HG03175 (cell line): ENCODE data around the gene GRAP2.
"Not testable (repeated sequence)": the region's sequence is repeated elsewhere in the genome, so short reads cannot be mapped to it uniquely, and the experiment has no call there.

Experiments
- ATAC-seq: cut with Tn5 transposase; IDR thresholded peaks from one replicate; pipeline ENCODE4 v1.9.1; 2021; ENCODE audit warnings: mild to moderate bottlenecking, moderate library complexity; ENCODE audit not compliant: unreplicated experiment

Gene GRAP2

DNA sequence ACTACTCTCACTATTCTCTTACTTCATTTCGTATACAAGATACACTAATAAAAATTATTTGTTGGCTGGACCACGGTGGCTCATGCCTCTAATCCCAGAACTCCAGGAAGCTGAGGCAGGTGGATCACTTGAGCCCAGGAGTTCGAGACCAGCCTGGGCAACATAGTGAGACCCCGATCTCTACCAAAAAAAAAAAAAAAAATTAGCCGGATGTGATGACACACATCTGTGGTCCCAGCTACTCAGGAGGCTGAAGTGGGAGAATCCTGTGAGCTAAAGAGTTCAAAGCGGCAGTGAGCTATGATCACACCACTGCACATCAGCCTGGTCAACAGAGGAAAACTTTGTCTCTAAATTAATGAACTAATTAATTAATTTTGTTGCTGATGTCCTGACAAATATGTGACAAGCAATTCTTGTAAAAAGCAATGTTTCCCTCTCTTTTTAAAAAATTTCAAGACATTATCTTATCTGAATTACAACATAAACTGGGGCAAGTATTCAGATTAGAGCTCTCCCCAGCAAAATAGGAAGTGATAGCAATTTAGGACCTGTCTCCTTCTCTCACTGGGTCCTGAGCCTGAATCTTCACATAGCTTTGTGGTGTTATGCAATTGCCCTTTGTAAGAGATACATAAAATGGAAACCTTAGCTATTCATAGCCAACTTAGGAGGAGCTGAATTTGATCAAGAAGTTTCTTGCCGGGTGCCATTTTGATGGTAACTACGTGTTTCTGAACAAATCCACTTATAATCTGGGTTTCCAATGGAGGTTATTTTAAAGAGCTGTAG is 41.8 kb downstream of the GRAP2 start:
- no peak for ATAC-seq

DNA sequence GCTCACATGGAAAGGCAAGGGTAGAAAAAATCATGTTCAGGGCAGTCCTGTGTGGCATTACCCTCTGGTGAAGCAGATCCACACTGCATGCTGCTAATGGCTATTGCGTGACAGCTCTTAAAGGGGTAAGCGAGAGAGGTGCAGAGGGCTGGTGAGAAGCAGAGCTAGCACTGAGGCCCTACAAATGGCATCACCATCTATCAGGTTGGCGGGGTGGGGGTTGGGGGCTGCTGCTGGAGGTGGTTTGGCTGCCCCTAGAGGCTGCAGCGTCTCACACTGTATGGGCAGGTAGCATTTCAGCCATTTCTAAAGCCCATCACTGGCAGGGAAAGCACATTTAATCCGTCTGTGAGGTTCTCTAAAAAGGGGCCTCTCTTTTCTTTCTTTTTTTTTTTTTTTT is 42.5 kb downstream of the GRAP2 start:
- no peak for ATAC-seq

DNA sequence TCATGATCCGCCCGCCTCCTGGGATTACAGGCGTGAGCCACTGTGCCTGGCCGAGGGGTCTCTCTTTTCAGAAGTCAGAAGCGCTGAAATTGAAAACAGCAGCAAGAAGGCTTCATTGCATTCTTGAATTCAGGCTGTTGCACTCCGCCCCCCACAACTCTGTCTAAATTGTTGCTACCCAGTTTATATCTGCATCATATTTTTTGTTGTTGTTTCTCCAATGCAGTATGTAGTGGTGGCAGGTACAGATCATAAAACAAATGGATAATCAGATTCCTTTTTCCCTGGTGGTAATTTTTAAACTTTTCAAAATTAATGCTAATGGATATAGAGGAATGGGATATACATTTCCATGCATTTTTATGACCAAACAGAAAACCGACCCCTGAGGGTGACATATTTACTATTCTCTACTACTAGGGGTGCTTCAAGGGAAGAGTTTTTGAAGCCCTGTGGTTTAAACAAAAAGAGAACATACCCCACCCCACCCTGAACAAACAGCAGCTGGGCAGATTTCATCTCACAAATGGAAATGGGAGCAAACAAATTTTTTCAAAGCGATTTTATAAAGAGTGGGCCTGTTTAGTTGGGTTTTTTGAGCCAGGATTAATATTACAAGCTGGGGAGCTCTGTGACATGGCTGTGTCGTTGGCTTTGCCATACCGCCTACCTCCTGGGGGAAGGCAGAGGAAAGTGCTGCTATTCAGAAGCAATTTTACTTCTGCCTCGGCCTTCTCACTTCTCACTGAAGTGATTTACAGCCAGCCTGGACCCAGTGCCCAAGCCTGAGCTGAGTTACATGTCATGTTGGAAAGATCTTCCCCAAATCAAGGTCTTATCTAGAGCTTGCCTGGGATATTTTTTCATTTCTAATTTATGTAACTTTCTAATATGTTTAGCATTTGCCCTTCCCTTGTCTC is 43.3 kb downstream of the GRAP2 start:
- no peak for ATAC-seq

DNA sequence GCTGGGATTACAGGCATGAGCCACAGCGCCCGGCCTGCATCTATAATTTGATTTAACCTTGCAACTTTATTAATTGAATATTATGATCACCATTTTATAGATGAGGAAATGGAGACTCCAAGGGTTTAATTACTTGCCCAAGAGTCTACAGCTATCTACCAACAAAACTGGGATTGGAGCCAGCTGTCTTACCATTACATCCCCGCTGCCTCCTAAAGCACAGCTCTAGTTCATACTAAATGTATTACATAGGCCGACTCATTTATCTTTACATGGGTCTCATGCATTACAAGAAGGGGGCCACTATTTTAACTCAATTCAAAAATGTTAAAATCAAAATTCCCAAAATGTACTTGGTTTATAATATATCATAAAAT is 45.2 kb downstream of the GRAP2 start:
- no peak for ATAC-seq

DNA sequence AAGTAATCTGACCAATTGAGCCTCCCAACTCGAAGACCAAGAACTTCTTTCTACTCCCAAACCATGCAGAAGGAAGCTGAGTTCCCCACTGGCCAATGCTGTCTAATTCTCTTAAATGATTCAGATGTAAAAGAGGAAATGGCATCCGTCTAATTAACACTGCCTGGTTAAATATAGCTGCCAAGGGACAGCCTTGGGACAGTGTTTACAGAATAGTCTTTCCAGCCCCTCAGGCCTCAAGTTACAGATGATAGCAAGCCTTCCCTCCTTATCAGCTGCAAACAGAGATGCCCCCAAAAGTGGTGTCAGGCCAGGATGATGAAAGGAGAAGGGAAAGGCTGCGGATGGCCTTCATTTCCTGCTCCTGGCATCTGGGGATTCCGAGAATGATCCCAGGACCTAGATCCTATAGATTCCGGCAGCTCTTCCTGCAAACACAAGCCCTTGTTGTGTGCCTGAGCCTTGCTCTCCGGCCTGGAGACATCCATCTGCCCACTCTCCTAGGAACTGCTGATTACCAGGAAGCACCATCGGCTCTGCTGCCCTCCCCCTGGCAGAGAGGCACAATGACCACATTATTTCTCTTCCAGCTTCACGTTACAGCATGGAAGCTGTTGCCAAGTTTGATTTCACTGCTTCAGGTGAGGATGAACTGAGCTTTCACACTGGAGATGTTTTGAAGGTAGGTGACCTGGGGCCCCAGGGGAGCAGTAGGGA is 45.8 kb downstream of the GRAP2 start:
- no peak for ATAC-seq

DNA sequence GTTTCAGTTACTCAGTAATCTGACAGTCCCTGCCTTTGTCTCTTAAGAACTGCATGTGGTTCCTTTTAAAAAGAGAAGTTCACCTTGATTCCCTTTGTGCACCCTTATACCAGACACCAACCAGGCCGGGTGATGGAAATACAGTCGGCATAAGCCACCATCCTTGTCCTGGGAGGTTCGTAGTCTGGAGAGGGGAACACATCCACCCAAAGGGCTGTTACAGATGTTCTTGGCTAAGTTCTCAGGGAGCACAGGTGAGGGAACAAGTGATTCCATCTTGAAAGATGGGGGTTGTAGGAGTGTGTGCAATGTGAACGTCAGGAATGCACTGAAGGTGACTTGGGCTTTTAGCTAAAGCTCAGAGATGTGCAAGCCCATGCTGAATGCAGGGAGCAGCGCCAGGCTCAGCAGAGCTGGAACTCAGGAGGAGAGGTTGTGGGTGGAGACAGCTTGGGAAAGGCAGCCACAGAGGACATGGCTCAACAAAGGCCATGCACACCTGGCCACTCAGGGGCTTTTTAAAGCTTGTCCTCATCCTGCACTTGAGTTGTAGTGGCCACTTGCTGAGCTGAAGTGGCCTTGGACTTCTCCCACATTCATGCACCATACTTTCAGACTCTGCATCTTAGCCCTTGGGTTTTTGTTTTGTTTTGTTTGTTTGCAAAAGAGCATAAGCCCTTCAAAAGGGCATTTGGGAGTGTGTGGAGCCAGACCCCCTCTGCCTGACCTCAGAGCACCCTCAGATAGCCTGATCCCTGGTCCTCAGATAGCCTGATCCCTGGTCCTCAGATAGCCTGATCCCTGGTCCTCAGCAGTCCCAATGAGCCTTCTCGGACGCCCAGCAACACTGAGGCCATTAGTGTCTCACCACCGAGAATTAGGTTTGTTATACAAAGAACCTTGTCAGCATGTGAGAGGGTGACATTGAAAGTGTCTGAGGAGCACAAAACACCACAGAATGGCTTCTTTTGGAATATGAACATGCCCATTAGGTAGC is 46.6 kb downstream of the GRAP2 start:
- no peak for ATAC-seq

DNA sequence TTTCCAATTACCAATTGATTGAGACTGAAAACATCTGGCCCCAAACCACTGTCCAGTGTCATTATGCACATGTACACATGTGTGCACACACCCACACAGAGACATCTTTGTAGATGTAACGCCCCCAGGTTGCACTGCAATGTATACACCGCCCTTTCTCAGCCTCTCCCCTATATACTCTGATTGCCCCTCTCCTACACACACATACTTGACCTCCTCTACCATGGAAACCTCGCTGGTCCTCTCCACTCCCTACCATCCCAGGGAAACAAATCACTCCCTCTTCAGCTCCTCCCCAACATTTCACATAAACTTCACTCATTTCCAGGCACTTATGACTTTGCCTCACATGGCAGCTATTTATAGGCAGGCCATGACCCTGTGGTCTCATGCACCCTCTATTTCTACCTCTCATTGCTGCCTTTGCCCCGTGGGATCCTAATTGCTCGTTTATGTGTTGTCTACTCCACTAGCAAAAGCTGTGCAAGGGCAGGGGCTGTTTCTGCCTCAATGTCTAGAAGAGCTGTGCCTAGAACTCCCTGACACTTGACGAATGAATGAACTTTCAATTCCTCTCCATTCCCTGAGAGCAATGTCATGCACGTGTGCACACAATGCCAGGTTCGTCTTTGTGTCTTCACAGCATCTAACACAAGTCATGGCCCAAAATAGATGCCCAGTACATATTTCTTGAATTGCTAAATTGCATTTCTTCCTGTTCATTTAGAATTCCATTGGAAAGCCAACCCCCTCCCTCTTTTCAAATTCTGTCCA is 49.3 kb downstream of the GRAP2 start:
- ATAC-seq = no peak

DNA sequence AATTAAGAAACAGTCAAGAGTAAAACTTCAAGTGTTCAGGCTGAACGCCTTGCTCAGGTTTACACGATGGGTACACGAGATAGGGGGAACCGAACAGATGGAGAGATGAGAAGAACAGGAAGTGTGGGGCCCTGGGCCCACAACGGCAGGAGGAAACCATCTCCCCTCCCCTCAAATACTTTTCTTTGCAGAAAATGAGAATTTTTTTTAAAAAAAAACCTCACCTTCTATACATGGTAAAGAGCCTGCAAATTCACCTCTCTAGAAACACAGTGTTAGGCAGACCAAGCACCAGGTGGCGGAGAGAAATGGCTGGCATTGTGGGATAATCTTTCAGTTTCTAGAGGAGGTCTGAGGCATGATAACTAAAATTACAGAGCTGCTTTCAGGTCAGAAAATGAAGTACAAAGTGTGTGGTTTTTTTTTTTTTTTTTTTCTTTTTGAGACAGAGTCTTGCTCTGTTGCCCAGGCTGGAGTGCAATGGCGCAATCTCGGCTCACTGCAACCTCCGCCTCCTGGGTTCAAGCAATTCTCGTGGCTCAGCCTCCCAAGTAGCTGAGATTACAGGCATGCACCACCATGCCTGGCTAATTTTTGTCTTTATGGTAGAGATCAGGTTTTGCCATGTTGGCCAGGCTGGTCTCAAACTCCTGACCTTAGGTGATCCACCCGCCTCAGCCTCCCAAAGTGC is 50.9 kb downstream of the GRAP2 start:
- ATAC-seq = not testable (repeated sequence)

DNA sequence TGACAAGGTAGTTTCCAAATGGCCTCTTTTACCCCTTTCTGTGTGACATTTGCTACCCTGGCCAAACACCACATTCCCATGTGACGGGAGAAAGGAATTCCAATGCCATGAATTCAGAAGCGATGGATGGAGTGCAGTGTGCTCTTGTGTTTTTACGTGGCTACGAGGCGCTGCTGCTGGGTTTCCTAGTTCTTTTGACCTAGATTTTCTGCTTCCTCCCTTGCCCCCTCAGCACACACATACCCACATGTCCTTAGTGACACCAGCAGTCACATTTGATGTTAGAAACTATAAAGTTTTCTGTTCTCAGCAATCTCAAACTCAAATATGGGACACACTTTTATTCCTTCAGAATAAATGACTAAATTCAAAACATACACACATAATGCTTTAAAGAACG is 51.5 kb downstream of the GRAP2 start:
- ATAC-seq = no peak

DNA sequence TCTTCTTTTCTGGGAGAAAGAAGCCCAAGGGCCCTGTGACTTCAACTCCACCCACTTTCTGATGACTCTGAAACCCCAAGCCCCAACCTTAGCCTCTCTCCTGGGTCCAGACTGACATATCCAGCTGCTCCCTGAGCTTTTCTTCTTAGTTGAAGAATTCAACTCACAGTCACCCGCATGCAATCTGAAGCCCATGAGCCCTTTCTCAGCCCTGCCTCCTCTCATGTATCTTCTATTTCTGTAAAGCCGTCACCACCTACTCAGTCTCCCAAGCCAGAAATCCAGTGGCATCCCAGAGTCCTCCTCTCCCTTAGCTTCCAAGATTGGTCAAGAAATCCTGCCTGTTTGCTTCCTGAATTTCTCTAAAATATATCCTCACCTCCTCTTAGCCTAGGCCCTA is 52.2 kb downstream of the GRAP2 start:
- no peak for ATAC-seq

DNA sequence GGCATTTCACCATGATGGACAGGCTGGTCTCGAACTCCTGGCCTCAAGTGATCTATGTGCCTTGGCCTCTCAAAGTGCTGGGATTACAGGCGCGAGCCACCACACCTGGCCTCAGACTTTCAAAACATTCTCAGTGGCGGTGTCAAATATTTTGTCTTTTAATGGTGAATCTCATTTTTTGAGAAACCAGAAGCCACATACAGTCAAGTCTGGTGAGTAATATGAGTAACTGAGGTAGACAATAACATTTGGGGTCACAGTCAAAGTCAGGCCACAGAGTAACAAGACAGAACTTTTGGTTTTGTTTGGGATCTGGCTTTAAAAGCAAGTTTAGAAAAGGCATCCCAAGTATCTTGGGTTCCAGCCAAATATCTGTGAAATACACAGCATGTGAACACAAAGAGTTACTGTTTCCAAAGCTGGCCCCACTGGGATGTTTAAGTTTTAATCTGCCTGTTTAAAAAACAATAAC is 53.7 kb downstream of the GRAP2 start:
- ATAC-seq = no peak

DNA sequence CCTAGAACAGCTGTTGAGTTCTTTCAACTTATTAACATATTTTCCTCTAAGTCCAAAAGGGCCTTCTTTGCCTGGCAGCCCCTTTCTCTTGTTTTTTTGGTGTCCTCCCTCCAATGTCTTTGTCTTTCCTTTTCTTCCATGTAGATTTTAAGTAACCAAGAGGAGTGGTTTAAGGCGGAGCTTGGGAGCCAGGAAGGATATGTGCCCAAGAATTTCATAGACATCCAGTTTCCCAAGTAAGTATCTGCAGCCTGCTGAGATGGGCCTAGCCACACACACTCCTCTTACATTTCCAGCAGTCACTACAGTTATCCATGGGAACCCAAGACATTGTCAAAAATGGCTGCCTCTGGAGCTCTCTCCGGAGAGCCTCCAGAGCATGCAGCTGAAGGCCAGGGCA is 54.8 kb downstream of the GRAP2 start:
- no peak for ATAC-seq

DNA sequence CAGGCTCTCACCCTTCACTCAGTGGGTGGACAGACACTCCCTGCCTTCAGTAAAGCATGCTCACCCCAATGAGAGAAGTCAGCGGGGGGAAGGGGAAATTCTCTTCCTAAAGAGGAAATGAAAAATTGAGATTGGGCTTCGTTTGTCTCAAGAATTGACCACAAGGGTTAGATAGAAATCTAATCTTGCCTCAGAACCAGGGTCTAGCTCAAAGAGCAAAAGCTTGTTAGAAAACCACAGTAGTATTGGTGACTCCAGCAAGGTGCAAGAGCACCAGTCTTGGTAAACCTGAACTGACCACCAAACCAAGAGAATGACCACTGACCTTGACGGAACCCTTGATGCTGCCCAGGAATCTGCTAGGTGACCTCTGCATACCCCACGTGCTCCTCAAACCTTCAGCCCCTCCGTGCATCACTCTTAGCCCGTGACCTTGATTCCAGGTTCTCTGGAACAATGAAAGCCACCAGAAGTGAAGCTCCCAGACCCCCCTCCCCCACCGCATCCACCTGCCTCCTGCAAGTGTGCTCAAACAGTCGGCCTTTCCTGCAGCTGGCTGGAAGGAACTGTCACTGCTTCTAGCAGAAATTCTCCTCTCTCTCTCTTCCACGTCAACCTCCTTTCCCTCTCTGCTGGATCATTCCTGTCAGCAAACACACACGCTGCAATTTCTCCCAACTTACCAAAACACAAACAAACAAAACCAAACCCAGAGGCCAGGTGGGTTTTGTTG is 56.2 kb downstream of the GRAP2 start:
- no peak for ATAC-seq

DNA sequence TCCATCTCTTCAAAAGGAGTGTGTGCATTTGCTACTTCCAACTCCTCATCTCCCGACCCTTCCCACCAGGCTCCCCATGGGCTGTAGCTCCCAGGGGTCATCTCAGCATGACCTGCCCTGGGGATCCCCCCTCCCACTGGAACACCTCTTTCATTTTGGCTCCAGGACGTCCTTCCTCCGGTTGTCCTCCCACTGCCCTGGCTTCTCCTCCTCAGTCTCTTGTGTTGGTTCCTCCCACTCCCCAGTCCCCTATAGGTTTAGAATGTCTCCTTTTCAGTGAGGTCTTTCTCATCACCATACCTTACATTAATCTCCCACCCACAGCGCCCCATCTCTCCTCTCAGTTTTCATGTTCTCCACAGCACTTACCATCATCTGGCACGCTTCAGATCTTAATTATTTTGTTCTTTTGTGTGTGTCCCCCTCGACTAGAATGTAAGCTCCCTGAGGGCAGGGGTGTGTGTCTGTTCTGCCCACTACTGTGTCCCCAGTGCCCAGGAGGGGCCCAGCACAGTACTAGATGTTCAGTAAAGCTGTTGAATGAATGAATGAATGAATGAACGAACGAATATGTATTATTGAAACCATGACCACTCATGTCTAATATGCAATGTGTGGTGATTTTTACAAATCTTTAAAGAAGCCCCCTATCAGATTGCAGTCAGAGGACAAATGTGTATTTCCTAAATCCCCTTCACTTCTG is 57.3 kb downstream of the GRAP2 start:
- ATAC-seq = no peak

DNA sequence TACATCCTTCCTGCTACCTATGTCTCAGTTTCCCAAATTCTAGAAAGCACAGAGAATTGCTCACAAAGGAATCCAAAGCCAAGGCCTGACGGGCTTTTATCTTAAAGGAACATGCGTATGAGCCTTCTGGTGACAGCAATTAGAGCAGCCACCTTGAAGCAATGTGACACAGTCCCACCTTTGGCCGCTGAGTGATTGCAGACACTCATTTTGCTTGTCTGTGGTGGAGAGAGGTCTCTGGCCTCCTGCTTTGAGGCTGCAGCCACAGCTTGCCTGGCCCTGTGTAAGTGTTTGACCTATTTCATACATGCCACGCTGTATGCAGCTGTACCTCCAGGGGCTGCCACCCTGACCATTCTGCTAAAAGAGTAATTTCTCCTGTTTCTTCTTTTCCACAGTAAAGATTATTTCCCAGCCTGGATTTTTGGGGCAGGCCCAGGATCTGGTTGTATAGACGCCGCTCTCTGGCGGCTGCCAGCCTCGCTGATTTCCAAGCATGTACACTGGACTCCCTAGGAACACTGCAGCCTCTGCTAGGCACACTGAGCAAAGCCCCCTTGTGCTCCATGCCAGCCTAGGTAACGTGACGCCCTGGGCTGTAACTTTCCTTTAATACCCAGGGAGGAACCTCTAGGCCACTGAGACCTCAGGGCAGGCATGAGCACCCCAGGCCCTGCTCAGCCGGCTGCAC is 58.2 kb downstream of the GRAP2 start:
- no peak for ATAC-seq

DNA sequence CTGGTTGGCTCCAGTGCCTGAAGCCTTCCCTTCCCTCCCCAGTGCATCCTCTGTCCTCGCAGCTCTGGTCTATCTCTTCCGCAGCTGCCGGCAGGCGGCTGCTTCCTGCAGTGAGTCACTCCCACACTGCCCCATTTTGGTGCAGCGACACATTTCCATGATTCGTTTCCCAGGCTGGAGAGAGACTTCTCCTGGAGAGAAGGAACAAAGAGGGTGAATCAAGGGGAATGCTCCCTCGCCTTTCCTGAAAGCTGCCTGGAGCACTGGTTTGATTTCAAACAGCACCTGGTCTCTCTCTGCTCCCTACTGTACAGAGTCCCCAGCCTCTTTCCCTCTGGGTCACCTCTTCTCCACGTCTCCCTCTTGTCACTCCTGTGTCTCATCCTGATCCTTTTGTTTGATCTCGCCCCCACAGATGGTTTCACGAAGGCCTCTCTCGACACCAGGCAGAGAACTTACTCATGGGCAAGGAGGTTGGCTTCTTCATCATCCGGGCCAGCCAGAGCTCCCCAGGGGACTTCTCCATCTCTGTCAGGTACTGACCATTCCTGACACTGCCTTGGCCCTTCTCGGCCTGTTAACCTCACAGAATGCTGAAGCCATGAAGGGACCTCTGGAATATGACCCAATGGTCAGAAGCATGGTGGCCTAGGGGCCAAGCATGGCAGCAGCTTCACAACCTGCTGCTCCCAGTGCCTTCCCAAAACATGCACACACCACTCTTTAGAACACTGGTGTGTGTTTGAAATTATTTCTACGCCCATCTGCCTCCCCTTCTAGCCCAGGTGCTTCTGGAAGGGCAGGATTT is 59.0 kb downstream of the GRAP2 start, which contains the start of gene TMA7B:
Gene TMA7B, plus strand, starts transcription at position 758 of the 808 bp plus-strand sequence. CDS start 3,978 bp downstream, outside the sequence.
- ATAC-seq = no peak
